Lower leg skin (tissue), 4 donors: ENCODE measurements around the gene CAMK2A. TPM values are rescaled to one million over a fixed set of nuclear protein-coding genes. Genes with fewer than 3 reads are reported as not detected.

Experiments
- DNase-seq, 2 donors: peaks; one replicate each; pipeline ENCODE4 v3.0.0-alpha.2; 2019; ENCODE audit warnings: low spot score in 2 of 2
- H3K4me3 ChIP-seq: fragments of 200-600 bp; sonication (generic); 2 replicates; pipeline ENCODE4 v1.5.1; 2017; ENCODE audit warnings: mild to moderate bottlenecking, low read depth; ENCODE audit not compliant: poor library complexity, severe bottlenecking
- CTCF ChIP-seq, 3 donors: fragments of 450-650 bp; IDR thresholded peaks; one replicate each; pipeline ENCODE4 v1.5.1; 2016; ENCODE audit warnings: antibody characterized with exemption in 3 of 3, mild to moderate bottlenecking in 3 of 3, moderate library complexity in 2 of 3
- POLR2A ChIP-seq, 2 donors: fragments of 450-650 bp; IDR thresholded peaks; one replicate each; pipeline ENCODE4 v1.6.1; 2016 to 2017; ENCODE audit warnings: antibody characterized with exemption in 2 of 2, mild to moderate bottlenecking in 1 of 2, moderate library complexity in 1 of 2
- WGBS, 2 donors: methylation state at CpG; one replicate each; pipeline ENCODE4 v1.1.5; 2018; 5-methylcytosine and 5-hydroxymethylcytosine counted together
- intact Hi-C: fragments of 100-400 bp; cut with DNase I; formaldehyde crosslinking; loops from one replicate; pipeline ENCODE4 v1.15.0; 2023; ENCODE audit warnings: low total_unique reads
- total RNA-seq, 4 donors: library from RNA; depleted of rRNA; stranded (reverse); fragments of >200 nt; gene quantifications; one replicate each; pipeline ENCODE4 v1.1.0, GENCODE V29; 2016

Gene CAMK2A
- total RNA-seq, 4 donors from 2014 or later: 0.23 TPM; not detected in 3

- DNase-seq: peak; percentile 57 to 91
- no peak for TF ChIP-seq POLR2A (IDR thresholded peaks at IDR 0.05)
- TF ChIP-seq CTCF (IDR thresholded peaks at IDR 0.05): no peak
- no peak overlapping the region for H3K4me3 ChIP-seq
- intact Hi-C loops: no loop called here
- 40 to 64% methylated on average over 18 of the region's 18 CpGs for WGBS, 2 donors
These were observed 109.1 kb downstream of the CAMK2A start for GRCh38 chr5:150180241-150181026.

- TF ChIP-seq POLR2A (IDR thresholded peaks at IDR 0.05) (no peak), CTCF (IDR thresholded peaks at IDR 0.05) (no peak)
- intact Hi-C loops: no loop called here
- 73 to 82% methylated on average over 7 of the region's 7 CpGs for WGBS, 2 donors
These were observed 110.5 kb downstream of the CAMK2A start for GRCh38 chr5:150179019-150179620.

GRCh38 chr5:150178262-150178661 lies 111.3 kb downstream of the CAMK2A start:
- TF ChIP-seq CTCF (IDR thresholded peaks at IDR 0.05) (no peak), POLR2A (IDR thresholded peaks at IDR 0.05) (no peak)
- intact Hi-C loops: no loop called here
- DNase-seq: no peak
- 64 to 87% methylated on average over 4 of the region's 4 CpGs for WGBS, 2 donors
- H3K4me3 ChIP-seq: no peak overlapping the region

More at GRCh38 chr5:150179019-150179620, 110.5 kb downstream of the CAMK2A start:
- no peak overlapping the region for H3K4me3 ChIP-seq
- no peak for DNase-seq

- intact Hi-C loops: no loop called here
- TF ChIP-seq POLR2A (IDR thresholded peaks at IDR 0.05) (no peak), CTCF (IDR thresholded peaks at IDR 0.05) (no peak)
These were observed 111.9 kb downstream of the CAMK2A start for GRCh38 chr5:150177721-150178120.

GRCh38 chr5:150176745-150177477 lies 112.7 kb downstream of the CAMK2A start:
- H3K4me3 ChIP-seq: no peak overlapping the region
- intact Hi-C loops: no loop called here
- TF ChIP-seq CTCF (IDR thresholded peaks at IDR 0.05): no peak
- TF ChIP-seq POLR2A (IDR thresholded peaks at IDR 0.05): no peak
- 71 to 73% methylated on average over 8 of the region's 8 CpGs for WGBS, 2 donors
- no peak for DNase-seq

More at GRCh38 chr5:150177721-150178120, 111.9 kb downstream of the CAMK2A start:
- DNase-seq: no peak
- 71 to 73% methylated on average over 4 of the region's 4 CpGs for WGBS, 2 donors
- H3K4me3 ChIP-seq: no peak overlapping the region
